ENCODE data around the gene LIMS1. TPM values are rescaled to one million over a fixed set of nuclear protein-coding genes. Genes with fewer than 3 reads are reported as not detected.

Gene LIMS1
- total and polyA plus RNA-seq, 2 of the 13 experiments (the other 11 are each of a cell fraction or from before 2014, with no cell fraction given) = 38.3 to 49.6 TPM

DNA sequence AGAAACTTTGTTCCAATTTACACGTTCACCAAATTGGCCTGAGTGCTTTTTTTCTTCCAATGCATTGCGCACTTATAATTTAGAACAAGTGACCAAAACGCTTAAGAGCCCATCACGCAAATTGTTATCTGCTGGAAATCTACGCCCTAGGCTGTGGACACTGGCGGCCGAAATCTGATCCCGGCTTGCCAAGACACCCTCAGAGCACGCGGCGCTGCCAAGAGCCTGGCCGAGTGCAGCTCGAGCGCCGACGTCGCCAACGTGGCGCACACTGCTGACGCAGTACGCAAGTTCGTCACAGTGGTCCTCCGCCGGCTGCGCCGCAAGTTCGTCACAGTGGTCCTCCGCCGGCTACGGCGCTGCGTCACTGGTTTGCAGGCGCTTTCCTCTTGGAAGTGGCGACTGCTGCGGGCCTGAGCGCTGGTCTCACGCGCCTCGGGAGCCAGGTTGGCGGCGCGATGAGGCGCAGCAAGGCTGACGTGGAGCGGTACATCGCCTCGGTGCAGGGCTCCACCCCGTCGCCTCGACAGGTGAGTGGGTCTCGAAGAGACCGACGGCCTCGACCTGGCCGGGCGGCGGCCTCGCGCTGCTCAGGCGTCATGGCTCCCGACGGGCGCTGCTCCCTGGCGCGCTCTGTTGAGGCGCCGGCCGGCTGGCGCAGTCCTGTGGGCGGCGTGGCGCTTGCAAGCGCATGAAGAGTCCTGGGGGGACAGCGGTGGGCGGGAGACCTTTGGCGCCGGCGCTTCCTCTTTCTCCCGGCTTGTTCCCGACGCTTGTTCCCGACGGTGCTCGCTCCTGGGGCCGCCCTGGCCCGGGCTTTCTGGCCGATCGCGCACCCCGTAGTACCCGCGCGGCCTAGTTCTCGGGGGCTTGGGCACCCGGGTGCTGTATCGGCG, 185.1 kb downstream of the LIMS1 start, which contains the start of gene RANBP2:
Gene RANBP2 (plus strand): TSS at position 334 of the 896 bp plus-strand sequence. CDS start 125 bp downstream, at position 459.
- intact Hi-C loops (cut with micrococcal nuclease; ENCODE audit: unreplicated experiment) = loop anchor here (2.0 kb wide), 1 partner anchor 67 kb away; the partner anchor contains the start of gene CCDC138
- peak; percentile 94 for ATAC-seq
- no TSS peak for BruUV-seq (replicated peaks)
- TF ChIP-seq, protein P1, sequence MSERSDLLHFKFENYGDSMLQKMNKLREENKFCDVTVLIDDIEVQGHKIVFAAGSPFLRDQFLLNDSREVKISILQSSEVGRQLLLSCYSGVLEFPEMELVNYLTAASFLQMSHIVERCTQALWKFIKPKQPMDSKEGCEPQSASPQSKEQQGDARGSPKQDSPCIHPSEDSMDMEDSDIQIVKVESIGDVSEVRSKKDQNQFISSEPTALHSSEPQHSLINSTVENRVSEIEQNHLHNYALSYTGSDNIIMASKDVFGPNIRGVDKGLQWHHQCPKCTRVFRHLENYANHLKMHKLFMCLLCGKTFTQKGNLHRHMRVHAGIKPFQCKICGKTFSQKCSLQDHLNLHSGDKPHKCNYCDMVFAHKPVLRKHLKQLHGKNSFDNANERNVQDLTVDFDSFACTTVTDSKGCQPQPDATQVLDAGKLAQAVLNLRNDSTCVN (CRISPR knock-in tag; IDR thresholded peaks at IDR 0.05; ENCODE audit: borderline replicate concordance) = peak; percentile 93; the same call in 1 of the 2 replicates
- TF ChIP-seq CEBPB (IDR thresholded peaks at IDR 0.05; ENCODE audit: borderline replicate concordance, low read depth, low read length) (no peak), ZFP62 (CRISPR knock-in tag; IDR thresholded peaks at IDR 0.05) (peak; percentile 77; the same call in 1 of the 2 replicates), BCL6 (CRISPR knock-in tag; IDR thresholded peaks at IDR 0.05) (peak; percentile 81), ZNF224 (CRISPR knock-in tag; IDR thresholded peaks at IDR 0.05) (peak; percentile 86; the same call in 1 of the 2 replicates), ZNF724P (CRISPR knock-in tag; IDR thresholded peaks at IDR 0.05; ENCODE audit: borderline replicate concordance) (peak; percentile 96), ZNF547 (CRISPR knock-in tag; IDR thresholded peaks at IDR 0.05) (peak; percentile 99), THYN1 (CRISPR knock-in tag; IDR thresholded peaks at IDR 0.05; ENCODE audit: borderline replicate concordance, low read depth) (no peak; the same call in 1 of the 2 replicates), EP300 (IDR thresholded peaks at IDR 0.05; ENCODE audit: low read depth in 2 of 2, low read length in 2 of 2) (peak in 1 of 2 experiments; percentile 42; a peak in 1 of 4 replicates), EP300 (CRISPR knock-in tag; IDR thresholded peaks at IDR 0.05; ENCODE audit: borderline replicate concordance) (peak; percentile 66), ZNF816 (CRISPR knock-in tag; IDR thresholded peaks at IDR 0.05; ENCODE audit: borderline replicate concordance) (peak; percentile 91), ZNF781 (CRISPR knock-in tag; IDR thresholded peaks at IDR 0.05; ENCODE audit: borderline replicate concordance, not compliant biosample characterization) (peak; percentile 89), ZFP36 (IDR thresholded peaks at IDR 0.05; ENCODE audit: borderline replicate concordance, low read depth, low read length, partially characterized antibody) (no peak), EHMT2 (IDR thresholded peaks at IDR 0.05; ENCODE audit: borderline replicate concordance, low read depth, low read length) (peak; percentile 39; the same call in 1 of the 2 replicates)
- TF ChIP-seq, protein P2, sequence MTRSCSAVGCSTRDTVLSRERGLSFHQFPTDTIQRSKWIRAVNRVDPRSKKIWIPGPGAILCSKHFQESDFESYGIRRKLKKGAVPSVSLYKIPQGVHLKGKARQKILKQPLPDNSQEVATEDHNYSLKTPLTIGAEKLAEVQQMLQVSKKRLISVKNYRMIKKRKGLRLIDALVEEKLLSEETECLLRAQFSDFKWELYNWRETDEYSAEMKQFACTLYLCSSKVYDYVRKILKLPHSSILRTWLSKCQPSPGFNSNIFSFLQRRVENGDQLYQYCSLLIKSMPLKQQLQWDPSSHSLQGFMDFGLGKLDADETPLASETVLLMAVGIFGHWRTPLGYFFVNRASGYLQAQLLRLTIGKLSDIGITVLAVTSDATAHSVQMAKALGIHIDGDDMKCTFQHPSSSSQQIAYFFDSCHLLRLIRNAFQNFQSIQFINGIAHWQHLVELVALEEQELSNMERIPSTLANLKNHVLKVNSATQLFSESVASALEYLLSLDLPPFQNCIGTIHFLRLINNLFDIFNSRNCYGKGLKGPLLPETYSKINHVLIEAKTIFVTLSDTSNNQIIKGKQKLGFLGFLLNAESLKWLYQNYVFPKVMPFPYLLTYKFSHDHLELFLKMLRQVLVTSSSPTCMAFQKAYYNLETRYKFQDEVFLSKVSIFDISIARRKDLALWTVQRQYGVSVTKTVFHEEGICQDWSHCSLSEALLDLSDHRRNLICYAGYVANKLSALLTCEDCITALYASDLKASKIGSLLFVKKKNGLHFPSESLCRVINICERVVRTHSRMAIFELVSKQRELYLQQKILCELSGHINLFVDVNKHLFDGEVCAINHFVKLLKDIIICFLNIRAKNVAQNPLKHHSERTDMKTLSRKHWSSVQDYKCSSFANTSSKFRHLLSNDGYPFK (CRISPR knock-in tag; IDR thresholded peaks at IDR 0.05; ENCODE audit: borderline replicate concordance) = peak; percentile 90; the same call in 1 of the 2 replicates
- TF ChIP-seq, protein P3, sequence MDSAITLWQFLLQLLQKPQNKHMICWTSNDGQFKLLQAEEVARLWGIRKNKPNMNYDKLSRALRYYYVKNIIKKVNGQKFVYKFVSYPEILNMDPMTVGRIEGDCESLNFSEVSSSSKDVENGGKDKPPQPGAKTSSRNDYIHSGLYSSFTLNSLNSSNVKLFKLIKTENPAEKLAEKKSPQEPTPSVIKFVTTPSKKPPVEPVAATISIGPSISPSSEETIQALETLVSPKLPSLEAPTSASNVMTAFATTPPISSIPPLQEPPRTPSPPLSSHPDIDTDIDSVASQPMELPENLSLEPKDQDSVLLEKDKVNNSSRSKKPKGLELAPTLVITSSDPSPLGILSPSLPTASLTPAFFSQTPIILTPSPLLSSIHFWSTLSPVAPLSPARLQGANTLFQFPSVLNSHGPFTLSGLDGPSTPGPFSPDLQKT (CRISPR knock-in tag; IDR thresholded peaks at IDR 0.05; ENCODE audit: borderline replicate concordance) = peak; percentile 44; the same call in 1 of the 2 replicates

More for the DNA sequence above, 185.1 kb downstream of the LIMS1 start, which contains the start of gene RANBP2:
- Histone ChIP-seq H3K27me3 (ENCODE audit: control insufficient read depth in 1 of 2, insufficient read depth in 2 of 2, low read length in 2 of 2) (no peaks in the 10 kb centered on the region), H3K4me2 (ENCODE audit: low read depth, low read length) (peak within 1 kb of the TSS; percentile 76), H4K20me1 (ENCODE audit: insufficient read depth, low read length) (peaks cover 5% of the 10 kb centered on the region; the same call in 1 of the 2 replicates), H3K4me1 (ENCODE audit: insufficient read depth, low read length) (peaks cover 62% of the 10 kb centered on the region), H3K4me3 (replicated peaks in 1 of 3; ENCODE audit: insufficient read depth in 1 of 3, low read depth in 2 of 3, low read length in 3 of 3) (peak within 1 kb of the TSS; percentile 59 to 94 (median 83)), H3K27ac (ENCODE audit: extremely low read length, insufficient read depth, low read length) (peak within 1 kb of the TSS; percentile 78), H3K36me3 (replicated peaks in 1 of 2; ENCODE audit: control insufficient read depth in 1 of 2, insufficient read depth in 2 of 2, low read length in 2 of 2) (no peaks in the 10 kb centered on the region), H3K9me3 (ENCODE audit: low read length) (no peaks in the 10 kb centered on the region), H3K9ac (ENCODE audit: insufficient read depth, low read depth, low read length) (peak within 1 kb of the TSS; percentile 88), H2AFZ (ENCODE audit: low read length) (peak within 1 kb of the TSS; percentile 21), H3K79me2 (ENCODE audit: insufficient read depth, low read length) (peaks cover 39% of the 10 kb centered on the region)
- CTCF ChIA-PET (ENCODE audit: low intra/inter-chr PET ratio, low total read pairs) = no interaction called here
- FAIRE-seq (peak; percentile 18), DNase-seq (ENCODE audit: low spot score) (peak; percentile 93)
- POLR2A ChIA-PET = interaction anchor here (1.0 to 1.8 kb wide), 2 partner anchors 18 to 24 kb away, joined by 3 to 6 read pairs; no protein-coding TSS in a partner anchor
- 2% methylated on average over 51 of the region's 97 CpGs for whole genome bisulfite sequencing (ENCODE audit: low lambda C conversion rate)
- in situ Hi-C loops (cut with HindIII; ENCODE audit: extremely low pct_ligation_motif_present, low pct_unique_long_range_greater_than_20kb) = no loop called here
